ENCODE data around the gene CHD1.

The CHD1 gene

DNA sequence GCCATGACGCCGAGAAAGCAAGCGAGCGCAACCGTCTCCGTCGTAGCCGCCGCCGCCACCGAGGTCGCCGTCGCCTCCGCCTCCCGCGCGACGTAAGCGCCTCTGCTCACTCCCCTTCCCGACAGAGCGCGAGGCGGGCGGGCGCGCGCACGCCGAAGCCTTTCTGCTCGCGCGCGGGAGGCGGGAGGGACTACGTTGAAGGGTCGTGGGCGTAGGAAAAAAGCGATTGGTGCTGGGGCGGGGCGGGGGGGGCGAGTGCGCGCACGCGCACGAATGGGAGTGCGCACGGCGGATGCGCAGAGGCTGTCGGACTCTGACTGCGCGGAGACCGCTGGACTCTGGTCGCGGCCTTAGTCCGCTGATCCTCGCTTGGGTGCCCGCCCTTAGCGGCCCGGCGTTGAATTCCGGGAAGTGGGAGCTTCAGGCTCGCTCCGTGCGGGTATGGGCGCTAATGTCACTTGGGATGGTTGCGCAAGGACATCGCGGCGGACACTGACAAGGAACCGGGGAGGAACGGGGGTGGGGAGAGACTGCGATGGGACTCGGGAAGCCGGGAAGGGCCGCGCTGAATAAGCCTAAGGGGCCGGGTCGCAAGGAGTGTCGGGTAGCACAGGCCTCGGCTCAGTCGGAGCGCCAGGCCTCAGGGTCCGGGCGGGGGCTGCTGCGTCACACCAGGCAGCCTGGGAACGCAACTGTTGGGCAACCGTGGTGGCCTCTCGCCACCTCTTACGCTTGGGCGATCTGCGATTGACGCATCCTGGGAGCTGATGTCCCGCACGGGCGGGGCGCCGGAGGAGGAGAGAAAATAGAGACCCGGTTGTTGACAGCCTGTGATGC, at the start of gene CHD1:
TSS of gene CHD1 (minus strand) at position 135 of the 837 bp plus-strand sequence. CDS start 2,621 bp downstream, outside the sequence.
- Mint-ChIP-seq H3K36me3 (ENCODE audit: insufficient read depth) (peaks cover 57% of the 10 kb centered on the region), H3K27me3 (no peaks in the 10 kb centered on the region), H3K4me3 (peak within 1 kb of the TSS; percentile 95), H3K9me3 (no peaks in the 10 kb centered on the region), H3K4me1 (peaks cover 45% of the 10 kb centered on the region), H3K27ac (ENCODE audit: low read depth) (peak within 1 kb of the TSS; percentile 98)
- DNase-seq (ENCODE audit: low spot score in 2 of 2) (peak; percentile 93 to 96), ATAC-seq (replicated peaks; ENCODE audit: extremely low read depth, poor library complexity, severe bottlenecking) (peak; percentile 74)

DNA sequence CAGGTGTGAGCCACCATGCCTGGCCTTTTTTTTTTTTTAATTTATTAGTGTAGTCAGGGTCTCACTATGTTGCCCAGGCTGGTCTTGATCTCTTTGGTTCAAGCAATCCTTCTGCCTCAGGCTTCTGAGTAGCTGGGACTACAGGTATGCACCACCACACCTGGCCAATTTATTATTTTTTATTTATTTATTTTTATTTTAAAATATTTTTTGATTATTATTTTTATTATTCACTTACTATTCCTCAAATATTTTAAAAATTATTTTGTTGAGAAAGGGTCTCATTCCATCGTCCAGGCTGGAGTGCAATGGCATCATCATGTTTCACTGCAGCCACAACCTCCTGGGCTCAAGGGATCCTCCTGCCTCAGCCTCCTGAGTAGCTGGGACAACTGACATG, 49.7 kb upstream of the CHD1 start:
- H3K9me3 Mint-ChIP-seq, result no peaks in the 10 kb centered on the region
- H3K4me3 Mint-ChIP-seq, result no peak overlapping the region
- no peak overlapping the region for H3K27ac Mint-ChIP-seq (ENCODE audit: low read depth)
- no peaks in the 10 kb centered on the region for H3K36me3 Mint-ChIP-seq (ENCODE audit: insufficient read depth)
- DNase-seq (ENCODE audit: low spot score in 2 of 2) (no peak), ATAC-seq (replicated peaks; ENCODE audit: extremely low read depth, poor library complexity, severe bottlenecking) (no peak)
- peaks cover 15% of the 10 kb centered on the region for H3K4me1 Mint-ChIP-seq
- H3K27me3 Mint-ChIP-seq, result peaks cover 11% of the 10 kb centered on the region

DNA sequence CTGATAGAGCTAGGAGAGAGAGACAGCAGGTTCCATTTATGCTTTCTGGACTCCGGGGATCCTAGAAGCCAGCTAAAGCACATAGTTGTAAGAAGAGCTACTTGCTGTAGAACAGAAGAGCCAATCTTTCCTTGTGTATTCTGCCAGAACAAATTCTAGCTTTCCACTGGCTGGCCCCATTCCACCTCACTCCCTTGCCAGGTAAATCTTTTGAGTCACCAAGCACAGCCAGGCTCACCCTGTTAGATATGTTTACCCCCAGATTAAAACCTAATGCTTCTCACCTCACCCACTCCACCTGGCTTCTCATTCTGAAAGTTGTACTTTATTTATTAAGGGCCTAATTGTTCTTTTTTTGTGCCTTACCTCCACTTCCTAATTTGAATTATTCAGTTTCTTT, 48.9 kb upstream of the CHD1 start:
- no peak overlapping the region for H3K27ac Mint-ChIP-seq (ENCODE audit: low read depth)
- ATAC-seq (replicated peaks; ENCODE audit: extremely low read depth, poor library complexity, severe bottlenecking), result no peak
- H3K4me1 Mint-ChIP-seq, result peaks cover 15% of the 10 kb centered on the region
- H3K9me3 Mint-ChIP-seq, result no peaks in the 10 kb centered on the region
- H3K36me3 Mint-ChIP-seq (ENCODE audit: insufficient read depth), result no peaks in the 10 kb centered on the region
- H3K4me3 Mint-ChIP-seq, result no peak overlapping the region
- DNase-seq (ENCODE audit: low spot score in 2 of 2), result no peak
- H3K27me3 Mint-ChIP-seq, result peaks cover 6% of the 10 kb centered on the region

DNA sequence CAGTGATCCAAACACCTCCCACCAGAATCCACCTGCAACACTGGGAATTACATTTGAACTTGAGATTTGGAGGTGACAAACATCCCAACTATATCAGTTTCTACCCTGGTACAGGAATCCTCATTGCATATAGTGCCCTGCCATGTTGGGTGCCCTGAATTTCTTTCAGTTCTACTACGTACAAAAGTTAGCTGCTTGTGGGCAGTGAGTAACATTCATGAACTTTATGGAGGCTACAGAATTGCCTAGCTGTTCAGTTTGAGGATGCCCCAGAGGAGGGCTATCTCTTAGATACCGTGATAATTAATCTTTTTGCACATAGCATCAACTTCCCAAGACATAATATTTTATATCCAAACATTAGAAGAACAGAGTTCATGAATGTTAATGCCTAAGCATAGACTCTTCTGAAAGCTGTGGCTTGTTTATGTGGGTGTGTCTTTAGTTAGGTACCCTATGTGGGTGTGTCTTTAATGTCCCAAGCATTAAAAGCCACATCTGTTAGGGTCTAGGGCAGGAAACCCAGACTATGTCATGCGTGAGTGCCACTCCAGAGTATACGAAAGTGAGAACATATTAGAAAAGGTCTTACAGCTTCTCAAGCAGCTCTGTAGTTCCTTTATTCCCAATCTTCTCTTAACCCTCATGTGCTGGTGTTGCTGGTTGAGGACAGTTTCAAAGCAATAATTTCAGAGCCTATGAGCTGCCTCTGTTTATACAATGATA, 47.0 kb upstream of the CHD1 start:
- H3K36me3 Mint-ChIP-seq (ENCODE audit: insufficient read depth), result peaks cover 1% of the 10 kb centered on the region
- no peak overlapping the region for H3K4me3 Mint-ChIP-seq
- no peak overlapping the region for H3K27ac Mint-ChIP-seq (ENCODE audit: low read depth)
- peaks cover 15% of the 10 kb centered on the region for H3K4me1 Mint-ChIP-seq
- ATAC-seq (replicated peaks; ENCODE audit: extremely low read depth, poor library complexity, severe bottlenecking) (no peak), DNase-seq (ENCODE audit: low spot score in 2 of 2) (no peak)
- no peaks in the 10 kb centered on the region for H3K9me3 Mint-ChIP-seq
- no peaks in the 10 kb centered on the region for H3K27me3 Mint-ChIP-seq

DNA sequence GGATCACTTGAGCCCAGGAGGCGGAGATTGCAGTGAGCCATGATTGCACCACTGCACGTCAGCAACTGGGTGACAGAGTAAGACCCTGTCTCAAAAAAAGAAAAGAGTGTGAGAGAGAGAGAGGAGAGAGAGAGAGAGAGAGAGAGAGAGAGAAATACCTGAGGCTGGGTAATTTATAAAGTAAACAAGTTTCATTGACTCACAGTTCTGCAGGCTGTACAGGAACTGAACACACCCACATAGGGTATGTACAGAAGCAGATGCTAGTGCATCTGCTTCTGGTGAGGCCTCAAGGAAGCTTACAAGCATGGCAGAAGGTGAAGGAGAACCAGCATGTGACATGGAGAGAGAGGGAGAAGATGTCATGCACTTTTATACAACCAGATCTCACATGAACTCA, 46.4 kb upstream of the CHD1 start:
- ATAC-seq (replicated peaks; ENCODE audit: extremely low read depth, poor library complexity, severe bottlenecking), result no peak
- peaks cover 1% of the 10 kb centered on the region for H3K36me3 Mint-ChIP-seq (ENCODE audit: insufficient read depth)
- no peak overlapping the region for H3K27ac Mint-ChIP-seq (ENCODE audit: low read depth)
- peaks cover 1% of the 10 kb centered on the region for H3K27me3 Mint-ChIP-seq
- no peak overlapping the region for H3K4me3 Mint-ChIP-seq
- H3K9me3 Mint-ChIP-seq, result no peaks in the 10 kb centered on the region
- DNase-seq (ENCODE audit: low spot score in 2 of 2), result no peak
- H3K4me1 Mint-ChIP-seq, result peaks cover 15% of the 10 kb centered on the region

DNA sequence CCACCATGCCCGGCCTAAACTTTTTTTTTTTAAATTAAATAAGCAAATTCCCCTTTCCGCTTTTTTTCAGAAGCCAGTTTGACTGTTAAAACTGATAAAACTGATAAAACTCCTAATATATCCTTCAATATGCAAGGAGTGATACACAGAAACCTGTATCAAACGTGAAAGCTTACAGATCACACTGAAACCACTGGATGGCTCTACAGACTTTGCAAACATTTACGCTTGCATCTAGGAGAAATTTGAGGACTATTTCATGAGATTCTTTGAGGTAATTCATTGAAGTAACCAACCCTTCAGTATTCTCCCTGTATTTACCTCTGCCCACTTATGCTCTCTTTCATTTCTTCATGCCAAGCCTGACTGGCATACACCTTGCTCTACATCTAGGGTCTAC, 40.6 kb upstream of the CHD1 start:
- DNase-seq (ENCODE audit: low spot score in 2 of 2), result no peak
- ATAC-seq (replicated peaks; ENCODE audit: extremely low read depth, poor library complexity, severe bottlenecking), result no peak
- Mint-ChIP-seq H3K27me3 (peaks cover 11% of the 10 kb centered on the region), H3K27ac (ENCODE audit: low read depth) (no peak overlapping the region), H3K4me3 (no peak overlapping the region), H3K4me1 (no peaks in the 10 kb centered on the region), H3K36me3 (ENCODE audit: insufficient read depth) (peaks cover 1% of the 10 kb centered on the region), H3K9me3 (no peaks in the 10 kb centered on the region)

DNA sequence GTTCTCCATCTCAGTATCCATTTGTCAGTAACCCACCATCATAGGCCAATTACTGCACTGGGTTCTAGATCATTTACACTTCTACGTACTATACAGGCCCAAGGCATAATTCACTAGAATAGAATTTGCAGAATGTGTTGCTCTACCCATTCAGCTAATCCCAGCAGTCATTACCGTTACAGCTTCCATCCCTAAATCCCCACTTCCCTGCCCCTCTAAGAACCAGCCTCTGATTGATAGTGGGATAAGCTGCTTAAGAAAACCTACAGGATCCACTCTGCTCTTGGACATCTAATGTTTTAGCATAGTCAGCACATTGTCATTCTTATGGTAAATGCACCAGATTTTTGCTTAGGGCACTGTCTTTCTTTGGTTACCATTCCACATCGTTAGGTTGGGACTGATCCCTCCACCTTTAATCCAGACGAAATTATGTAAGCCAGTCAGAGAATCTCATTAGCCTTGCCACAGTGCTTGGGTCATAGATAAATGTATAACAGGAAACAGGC, 39.3 kb upstream of the CHD1 start:
- no peak overlapping the region for H3K4me3 Mint-ChIP-seq
- H3K27me3 Mint-ChIP-seq, result peaks cover 11% of the 10 kb centered on the region
- H3K9me3 Mint-ChIP-seq, result no peaks in the 10 kb centered on the region
- DNase-seq (ENCODE audit: low spot score in 2 of 2) (no peak), ATAC-seq (replicated peaks; ENCODE audit: extremely low read depth, poor library complexity, severe bottlenecking) (no peak)
- no peak overlapping the region for H3K27ac Mint-ChIP-seq (ENCODE audit: low read depth)
- no peaks in the 10 kb centered on the region for H3K4me1 Mint-ChIP-seq
- peaks cover 1% of the 10 kb centered on the region for H3K36me3 Mint-ChIP-seq (ENCODE audit: insufficient read depth)

DNA sequence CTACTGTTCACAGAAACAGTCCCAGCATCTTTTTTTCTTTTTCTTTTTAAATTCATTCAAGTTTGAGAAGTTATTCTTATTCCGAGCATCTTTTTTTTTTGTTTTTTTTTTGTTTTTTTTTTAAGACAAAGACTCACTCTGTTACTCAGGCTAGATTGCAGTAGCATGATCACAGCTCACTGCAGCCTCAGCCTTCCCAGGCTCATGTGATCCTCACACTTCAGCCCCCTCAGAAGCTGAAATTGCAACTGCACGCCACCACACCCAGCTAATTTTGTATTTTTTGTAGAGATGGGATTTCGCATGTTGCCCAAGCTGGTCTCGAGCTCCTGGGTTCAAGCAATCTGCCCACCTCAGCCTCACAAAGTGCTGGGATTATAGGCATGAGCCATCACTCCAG, 36.4 kb upstream of the CHD1 start:
- Mint-ChIP-seq H3K36me3 (ENCODE audit: insufficient read depth) (no peaks in the 10 kb centered on the region), H3K4me1 (peaks cover 4% of the 10 kb centered on the region), H3K27me3 (peaks cover 10% of the 10 kb centered on the region), H3K27ac (ENCODE audit: low read depth) (no peak overlapping the region), H3K4me3 (no peak overlapping the region), H3K9me3 (no peaks in the 10 kb centered on the region)
- ATAC-seq (replicated peaks; ENCODE audit: extremely low read depth, poor library complexity, severe bottlenecking), result no peak
- no peak for DNase-seq (ENCODE audit: low spot score in 2 of 2)

DNA sequence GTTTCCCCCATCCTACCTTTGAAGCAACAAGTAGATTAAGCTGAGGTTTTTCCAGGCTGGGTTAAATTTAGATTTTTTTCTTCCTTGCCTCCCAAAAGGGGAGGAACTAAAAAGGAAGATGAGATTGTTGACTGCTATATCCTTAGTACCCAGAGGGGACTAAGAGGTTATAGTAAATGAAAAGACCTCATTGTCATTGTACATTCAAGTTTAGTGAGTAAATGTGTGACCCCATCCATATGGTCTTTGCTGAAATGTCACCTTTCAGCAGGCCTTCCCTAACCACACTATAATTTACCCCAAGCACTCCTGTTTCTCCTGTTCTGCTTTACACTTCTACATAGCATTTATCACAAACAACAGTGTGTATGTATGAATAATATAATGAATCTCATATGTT, 35.8 kb upstream of the CHD1 start:
- no peak overlapping the region for H3K27ac Mint-ChIP-seq (ENCODE audit: low read depth)
- H3K9me3 Mint-ChIP-seq, result no peaks in the 10 kb centered on the region
- H3K27me3 Mint-ChIP-seq, result peaks cover 4% of the 10 kb centered on the region
- peaks cover 4% of the 10 kb centered on the region for H3K4me1 Mint-ChIP-seq
- DNase-seq (ENCODE audit: low spot score in 2 of 2) (no peak), ATAC-seq (replicated peaks; ENCODE audit: extremely low read depth, poor library complexity, severe bottlenecking) (no peak)
- H3K4me3 Mint-ChIP-seq, result no peak overlapping the region
- no peaks in the 10 kb centered on the region for H3K36me3 Mint-ChIP-seq (ENCODE audit: insufficient read depth)

DNA sequence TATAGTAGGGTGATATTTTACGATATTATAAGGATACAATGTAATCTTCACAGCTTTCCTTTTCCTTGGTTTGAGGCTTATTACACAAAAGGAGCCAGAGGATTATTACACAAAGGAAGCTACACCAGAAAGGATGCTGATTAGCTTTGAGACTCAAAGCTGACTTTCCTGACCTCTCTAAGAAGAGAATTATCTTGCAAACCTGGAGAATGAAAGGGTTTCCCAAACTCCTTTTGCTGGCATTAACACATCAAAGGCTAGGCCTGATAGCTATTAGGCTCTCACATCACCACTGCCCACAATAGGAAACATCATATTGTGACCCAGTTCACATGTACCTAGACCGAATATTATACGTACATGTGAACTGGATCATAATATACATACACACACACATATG, 34.2 kb upstream of the CHD1 start:
- no peak for DNase-seq (ENCODE audit: low spot score in 2 of 2)
- no peaks in the 10 kb centered on the region for H3K27me3 Mint-ChIP-seq
- no peaks in the 10 kb centered on the region for H3K9me3 Mint-ChIP-seq
- H3K4me1 Mint-ChIP-seq, result peaks cover 4% of the 10 kb centered on the region
- no peak overlapping the region for H3K27ac Mint-ChIP-seq (ENCODE audit: low read depth)
- no peak for ATAC-seq (replicated peaks; ENCODE audit: extremely low read depth, poor library complexity, severe bottlenecking)
- H3K36me3 Mint-ChIP-seq (ENCODE audit: insufficient read depth), result peaks cover 2% of the 10 kb centered on the region
- H3K4me3 Mint-ChIP-seq, result no peak overlapping the region

DNA sequence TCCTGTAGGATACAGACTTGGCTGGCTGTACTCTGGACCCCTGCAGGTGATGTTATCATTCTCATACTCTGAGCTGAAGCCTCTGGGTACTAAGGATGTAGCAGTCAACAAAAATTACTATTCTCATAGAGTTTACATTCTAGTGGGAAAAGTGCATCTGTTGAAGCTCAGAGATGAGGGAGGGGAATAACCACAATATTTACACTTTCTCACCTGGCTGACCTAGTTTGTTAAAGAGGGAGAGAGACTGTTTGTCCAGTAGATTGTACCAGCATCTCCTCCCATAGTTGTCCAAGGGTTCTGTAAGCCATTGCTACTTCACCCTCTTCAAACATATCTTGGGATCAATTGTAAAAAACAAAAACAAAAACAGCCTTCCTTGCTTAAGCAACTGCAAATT, 33.8 kb upstream of the CHD1 start:
- ATAC-seq (replicated peaks; ENCODE audit: extremely low read depth, poor library complexity, severe bottlenecking) (no peak), DNase-seq (ENCODE audit: low spot score in 2 of 2) (no peak)
- no peaks in the 10 kb centered on the region for H3K27me3 Mint-ChIP-seq
- no peaks in the 10 kb centered on the region for H3K9me3 Mint-ChIP-seq
- H3K4me1 Mint-ChIP-seq, result peaks cover 4% of the 10 kb centered on the region
- no peak overlapping the region for H3K27ac Mint-ChIP-seq (ENCODE audit: low read depth)
- H3K36me3 Mint-ChIP-seq (ENCODE audit: insufficient read depth), result peaks cover 2% of the 10 kb centered on the region
- no peak overlapping the region for H3K4me3 Mint-ChIP-seq

DNA sequence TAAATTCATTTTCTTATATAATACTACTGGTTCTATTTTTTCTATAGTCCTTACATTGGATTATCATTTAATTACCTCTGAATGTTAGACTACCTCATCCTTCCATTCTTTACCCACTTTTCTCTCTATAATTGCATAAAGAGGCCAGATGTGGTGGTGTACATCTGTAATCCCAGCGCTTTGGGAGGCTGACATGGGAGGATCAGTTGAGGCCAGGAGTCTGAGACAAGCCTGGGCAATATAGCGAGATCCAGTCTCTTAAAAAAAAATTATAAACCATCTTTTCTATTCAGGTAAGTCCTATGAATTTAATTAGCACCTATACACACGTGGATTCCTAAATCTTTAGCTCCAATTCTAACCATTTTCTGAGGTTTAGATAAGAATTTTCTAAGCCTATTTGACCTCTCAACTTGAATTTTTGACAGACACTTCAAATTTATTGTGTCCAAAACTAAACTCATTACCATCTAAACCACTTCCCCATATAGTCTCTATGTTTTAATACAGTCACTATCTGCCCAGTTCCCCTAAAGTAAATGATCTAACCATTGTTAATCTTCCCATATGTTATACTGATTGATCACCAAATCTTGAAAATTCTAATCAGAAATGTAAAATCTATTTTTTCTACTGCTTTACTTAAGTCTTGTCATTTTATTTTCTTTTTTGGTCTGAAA, 33.0 kb upstream of the CHD1 start:
- no peak overlapping the region for H3K4me3 Mint-ChIP-seq
- H3K27ac Mint-ChIP-seq (ENCODE audit: low read depth), result no peak overlapping the region
- DNase-seq (ENCODE audit: low spot score in 2 of 2) (no peak), ATAC-seq (replicated peaks; ENCODE audit: extremely low read depth, poor library complexity, severe bottlenecking) (no peak)
- no peaks in the 10 kb centered on the region for H3K27me3 Mint-ChIP-seq
- H3K9me3 Mint-ChIP-seq, result no peaks in the 10 kb centered on the region
- peaks cover 4% of the 10 kb centered on the region for H3K4me1 Mint-ChIP-seq
- H3K36me3 Mint-ChIP-seq (ENCODE audit: insufficient read depth), result peaks cover 2% of the 10 kb centered on the region
